ACC112 (cell line): ENCODE results near the gene CDKN2D.
"Not testable (repeated sequence)": the region's sequence is repeated elsewhere in the genome, so short reads cannot be mapped to it uniquely, and the experiment has no call there.

ENCODE experiments used
- H2AFZ ChIP-seq: fragments of 200-600 bp; sonication (generic); one replicate; pipeline ENCODE4 v1.6.0; 2017; ENCODE audit warnings: antibody characterized with exemption, low read length; ENCODE audit not compliant: unreplicated experiment
- H3K27ac ChIP-seq: fragments of 200-600 bp; sonication (generic); 2 replicates; pipeline ENCODE4 v1.5.1; 2014; ENCODE audit warnings: low read depth, mild to moderate bottlenecking, antibody characterized with exemption, low read length, moderate library complexity
- H3K27me3 ChIP-seq: fragments of 200-600 bp; sonication (generic); 2 replicates; pipeline ENCODE4 v1.6.1; 2014; ENCODE audit warnings: mild to moderate bottlenecking, antibody characterized with exemption, low read length, moderate library complexity, mixed read lengths; ENCODE audit not compliant: insufficient read depth
- H3K36me3 ChIP-seq: fragments of 200-600 bp; sonication (generic); 2 replicates; pipeline ENCODE4 v1.6.1; 2016; ENCODE audit warnings: mild to moderate bottlenecking, antibody characterized with exemption, low read length, moderate library complexity, mixed read lengths; ENCODE audit not compliant: insufficient read depth
- H3K4me1 ChIP-seq: fragments of 200-600 bp; sonication (generic); one replicate; pipeline ENCODE4 v1.6.1; 2016; ENCODE audit warnings: low read length, mixed read lengths; ENCODE audit not compliant: insufficient read depth, unreplicated experiment, control insufficient read depth
- H3K4me3 ChIP-seq: fragments of 200-600 bp; sonication (generic); 2 replicates; pipeline ENCODE4 v1.5.1; 2014; ENCODE audit warnings: mild to moderate bottlenecking, low read depth, low read length
- H3K79me2 ChIP-seq: fragments of 200-600 bp; sonication (generic); one replicate; pipeline ENCODE4 v1.6.0; 2016; ENCODE audit warnings: low read length; ENCODE audit not compliant: control insufficient read depth, unreplicated experiment, insufficient read depth

Gene CDKN2D

GRCh38 chr19:10577951-10578350, 9.2 kb upstream of the CDKN2D start:
- no peak overlapping the region for H3K27ac ChIP-seq

DNA sequence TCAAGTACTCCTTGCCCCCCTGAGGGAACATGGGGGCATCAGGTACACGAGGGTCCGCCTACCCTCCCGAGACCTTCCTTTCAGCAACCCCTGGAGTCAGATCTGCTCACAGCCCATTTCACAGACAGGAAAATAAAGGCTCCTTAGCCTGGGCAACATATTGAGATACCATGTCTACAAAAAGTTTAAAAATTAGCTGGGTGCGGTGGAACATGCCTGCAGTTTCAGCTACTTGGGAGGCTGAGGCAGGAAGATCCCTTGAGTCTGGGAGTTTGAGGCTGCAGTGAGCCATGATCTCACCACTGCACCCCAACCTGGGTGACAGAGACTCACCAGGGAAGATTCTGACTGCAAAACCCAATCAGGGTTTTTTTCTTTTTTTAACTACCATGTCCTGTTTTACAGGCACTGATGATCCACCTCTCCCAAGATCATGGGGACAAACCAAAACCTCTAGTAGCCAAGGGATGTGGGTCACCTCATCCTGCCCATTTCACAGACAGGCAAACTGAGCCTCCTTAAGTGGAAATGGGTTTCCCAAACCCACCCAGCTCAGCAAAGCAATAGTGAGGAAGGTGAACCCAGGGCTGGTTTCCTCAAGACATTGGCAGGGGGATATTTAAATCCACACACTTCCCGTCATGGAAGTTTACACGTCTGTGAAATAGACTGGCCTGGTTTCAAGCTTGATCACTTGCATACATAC, 6.4 kb upstream of the CDKN2D start:
- H3K27ac ChIP-seq, result no peak overlapping the region
- H3K4me1 ChIP-seq, result no peaks in the 10 kb centered on the region
- no peaks in the 10 kb centered on the region for H3K36me3 ChIP-seq
- no peaks in the 10 kb centered on the region for H3K79me2 ChIP-seq
- no peaks in the 10 kb centered on the region for H3K27me3 ChIP-seq
- H3K4me3 ChIP-seq, result no peak overlapping the region
- H2AFZ ChIP-seq, result no peak overlapping the region

More at GRCh38 chr19:10577951-10578350, 9.2 kb upstream of the CDKN2D start:
- Histone ChIP-seq H3K79me2 (no peaks in the 10 kb centered on the region), H3K36me3 (no peaks in the 10 kb centered on the region), H3K27me3 (no peaks in the 10 kb centered on the region), H2AFZ (no peak overlapping the region), H3K4me1 (no peaks in the 10 kb centered on the region), H3K4me3 (no peak overlapping the region)

- H3K27me3 ChIP-seq, result no peaks in the 10 kb centered on the region
- no peak overlapping the region for H3K27ac ChIP-seq
- no peaks in the 10 kb centered on the region for H3K36me3 ChIP-seq
- no peaks in the 10 kb centered on the region for H3K79me2 ChIP-seq
- no peak overlapping the region for H3K4me3 ChIP-seq
- H2AFZ ChIP-seq, result no peak overlapping the region
- no peaks in the 10 kb centered on the region for H3K4me1 ChIP-seq
Measured at GRCh38 chr19:10574462-10574861, 5.7 kb upstream of the CDKN2D start.

DNA sequence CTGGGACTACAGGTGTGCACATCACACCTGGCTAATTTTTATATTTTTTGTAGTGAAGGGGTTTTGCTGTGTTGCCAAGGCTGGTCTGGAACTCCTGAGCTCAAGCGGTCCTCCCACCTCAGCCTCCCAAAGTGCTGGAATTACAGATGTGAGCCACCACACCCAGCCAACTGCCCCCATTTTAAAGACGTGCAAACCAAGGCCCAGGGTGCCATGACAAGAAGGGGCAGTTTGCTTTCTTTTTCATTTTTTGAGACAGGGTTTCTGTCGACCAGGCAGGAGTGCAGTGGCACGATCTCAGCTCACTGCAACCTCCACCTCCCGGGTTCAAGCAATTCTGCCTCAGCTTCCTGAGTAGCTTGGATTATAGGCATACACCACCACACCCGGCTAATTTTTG, 5.0 kb upstream of the CDKN2D start:
- H3K27me3 ChIP-seq, H3K27ac ChIP-seq, H3K4me3 ChIP-seq, H2AFZ ChIP-seq, H3K36me3 ChIP-seq, H3K79me2 ChIP-seq, H3K4me1 ChIP-seq: not testable (repeated sequence)

DNA sequence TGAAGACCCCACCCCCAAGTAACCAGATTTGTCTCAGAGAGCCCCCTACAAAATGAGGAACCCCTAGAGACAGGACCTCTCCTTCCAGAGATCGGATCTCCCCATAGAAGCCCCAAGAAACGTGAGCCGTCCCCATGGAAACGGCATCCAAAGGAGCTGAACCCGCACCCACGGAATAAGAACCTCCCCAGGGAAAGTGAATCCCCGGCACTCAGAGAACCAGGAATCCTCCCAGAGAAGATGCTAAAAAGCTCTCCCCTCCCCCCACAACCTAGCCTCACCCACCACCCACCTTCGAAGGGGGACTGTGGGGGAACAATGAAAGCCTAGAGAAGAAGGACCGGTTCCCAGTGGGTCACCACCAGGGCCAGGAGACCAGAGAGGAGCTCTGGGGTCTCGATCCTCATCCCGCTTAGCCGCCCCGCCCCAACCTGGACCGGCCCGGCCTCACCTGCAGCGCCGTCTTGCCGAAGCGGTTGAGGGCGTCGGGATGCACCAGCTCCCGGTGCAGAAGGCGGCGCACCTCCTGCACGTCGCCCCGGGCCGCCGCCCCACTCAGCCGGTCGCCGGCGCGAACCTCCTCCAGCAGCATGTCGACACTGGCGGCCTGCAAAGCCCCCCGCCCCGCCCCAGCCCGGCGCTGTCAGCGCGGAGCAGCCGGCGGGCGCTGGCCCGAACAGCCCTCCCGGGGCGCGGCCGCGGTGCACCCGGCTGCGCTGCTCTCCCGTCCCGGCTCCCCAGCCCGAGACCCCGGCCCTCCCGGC, 535 bp downstream of the CDKN2D start:
- H3K36me3 ChIP-seq, result no peaks in the 10 kb centered on the region
- peak overlapping the region; percentile 86 for H3K4me3 ChIP-seq
- H3K27ac ChIP-seq, result no peak overlapping the region
- H3K27me3 ChIP-seq, result no peaks in the 10 kb centered on the region
- peaks cover 28% of the 10 kb centered on the region for H3K79me2 ChIP-seq
- peaks cover 21% of the 10 kb centered on the region for H3K4me1 ChIP-seq
- peak overlapping the region; percentile 38 for H2AFZ ChIP-seq

- Histone ChIP-seq H3K27ac (no peak overlapping the region), H3K27me3 (no peaks in the 10 kb centered on the region), H2AFZ (no peak overlapping the region), H3K36me3 (no peaks in the 10 kb centered on the region), H3K79me2 (peaks cover 29% of the 10 kb centered on the region), H3K4me3 (peak overlapping the region; percentile 86), H3K4me1 (peaks cover 21% of the 10 kb centered on the region)
Measured at GRCh38 chr19:10567656-10568055, 1.1 kb downstream of the CDKN2D start.

DNA sequence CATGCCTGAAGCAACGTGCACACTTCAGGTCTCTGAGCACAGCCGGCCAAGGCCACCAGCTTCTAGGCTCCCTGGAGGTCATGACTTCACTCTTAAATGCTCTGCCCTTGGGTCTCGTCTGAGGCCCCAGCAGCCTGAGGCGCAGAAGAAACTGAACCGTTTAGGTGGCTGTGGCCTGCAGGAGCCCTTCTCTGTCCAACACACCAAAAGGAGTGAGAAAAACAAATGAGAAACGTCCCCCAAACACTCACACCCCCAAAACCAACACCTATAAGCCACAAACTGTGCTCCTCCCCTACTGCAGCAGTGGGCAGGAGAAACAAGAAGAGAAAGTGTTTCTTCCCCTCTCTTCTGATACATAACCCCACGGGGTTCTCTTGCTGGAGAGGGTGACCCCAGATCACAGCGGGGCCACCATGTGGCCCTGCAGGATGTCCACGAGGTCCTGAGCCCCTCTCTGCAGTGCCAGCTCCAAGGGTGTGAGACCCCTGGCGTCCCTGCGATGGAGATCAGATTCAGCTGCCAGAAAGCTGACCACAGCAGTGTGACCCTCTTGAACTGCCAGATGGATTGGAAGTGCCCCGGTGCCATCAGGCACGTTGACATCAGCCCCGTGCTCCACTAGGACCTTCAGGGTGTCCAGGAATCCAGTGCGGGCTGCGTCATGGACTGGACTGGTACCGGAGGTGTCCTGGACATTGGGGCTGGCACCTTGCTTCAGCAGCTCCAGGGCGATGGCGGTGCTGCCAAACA, 1.9 kb downstream of the CDKN2D start:
- Histone ChIP-seq H3K4me1 (peaks cover 21% of the 10 kb centered on the region), H3K27ac (peak overlapping the region; percentile 65), H3K79me2 (peaks cover 31% of the 10 kb centered on the region), H3K27me3 (no peaks in the 10 kb centered on the region), H3K4me3 (peak overlapping the region; percentile 86), H2AFZ (peak overlapping the region; percentile 14), H3K36me3 (no peaks in the 10 kb centered on the region)

DNA sequence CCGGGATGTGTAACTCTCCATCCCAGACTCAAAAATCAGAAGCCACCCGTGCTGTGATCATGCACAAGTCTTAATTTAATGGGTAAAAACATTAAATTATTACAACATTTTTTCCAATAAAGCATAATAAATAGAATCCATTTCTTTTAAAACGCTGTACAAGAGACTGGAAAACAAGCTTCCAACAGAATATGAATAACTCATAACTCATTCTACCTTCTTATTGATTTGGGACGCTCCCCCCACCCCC, 2.4 kb downstream of the CDKN2D start:
- no peaks in the 10 kb centered on the region for H3K36me3 ChIP-seq
- H3K79me2 ChIP-seq, result peaks cover 31% of the 10 kb centered on the region
- H3K4me3 ChIP-seq, result peak overlapping the region; percentile 76
- H3K4me1 ChIP-seq, result peaks cover 21% of the 10 kb centered on the region
- peak overlapping the region; percentile 65 for H3K27ac ChIP-seq
- H3K27me3 ChIP-seq, result no peaks in the 10 kb centered on the region
- peak overlapping the region; percentile 14 for H2AFZ ChIP-seq

DNA sequence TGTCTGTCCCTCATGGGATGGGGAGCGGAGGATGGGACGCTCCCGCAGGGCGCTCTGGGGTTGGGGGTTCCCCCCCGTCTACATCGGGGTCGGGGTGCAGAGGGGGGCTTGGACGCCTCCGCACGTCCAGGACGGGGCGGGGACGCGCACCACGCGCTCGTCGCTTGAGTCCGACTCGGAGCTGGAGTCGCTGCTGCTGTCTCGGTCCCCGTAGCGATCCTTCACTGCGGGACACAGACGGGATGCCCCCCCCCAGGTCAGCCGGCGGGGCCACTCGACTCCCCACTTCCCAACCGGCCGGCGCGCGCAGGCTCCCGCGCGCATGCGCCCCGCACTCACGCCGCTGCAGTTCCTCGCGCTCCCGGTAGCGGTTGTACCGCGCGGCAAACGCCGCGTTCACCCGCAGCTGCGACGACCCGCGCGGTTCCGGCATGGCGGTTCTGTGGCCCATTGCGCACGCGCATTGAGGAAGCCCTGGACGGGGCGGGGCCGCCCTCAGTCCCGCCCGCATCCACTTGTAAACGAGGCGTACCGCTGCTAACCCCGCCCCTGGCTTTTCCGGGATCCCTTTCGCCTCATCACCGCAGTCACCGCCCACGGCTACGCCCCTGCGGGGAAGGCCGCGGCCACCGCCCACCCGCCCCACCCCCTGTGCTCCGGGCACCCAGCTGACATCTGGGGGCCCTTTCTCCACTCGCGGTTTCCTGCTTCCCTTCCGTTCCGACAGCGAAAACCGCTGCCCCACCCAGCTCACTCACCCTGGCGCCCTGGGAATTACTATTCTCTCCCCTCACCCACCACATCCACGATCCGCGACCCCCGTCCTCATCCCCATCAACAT, 3.0 kb downstream of the CDKN2D start, which contains the start of gene KRI1:
KRI1 (minus strand) TSS at position 444 of the 841 bp plus-strand sequence; CDS start at position 433, 11 bp downstream.
- Histone ChIP-seq H3K4me1 (peaks cover 21% of the 10 kb centered on the region), H3K27me3 (no peaks in the 10 kb centered on the region), H3K4me3 (peak within 1 kb of the TSS; percentile 97), H3K79me2 (peaks cover 31% of the 10 kb centered on the region), H3K27ac (peak within 1 kb of the TSS; percentile 65), H3K36me3 (no peaks in the 10 kb centered on the region), H2AFZ (peak within 1 kb of the TSS; percentile 80)

- peaks cover 31% of the 10 kb centered on the region for H3K79me2 ChIP-seq
- H3K36me3 ChIP-seq, result no peaks in the 10 kb centered on the region
- peak overlapping the region; percentile 34; the same call in 1 of the 2 replicates for H3K27ac ChIP-seq
- peaks cover 21% of the 10 kb centered on the region for H3K4me1 ChIP-seq
- peak overlapping the region; percentile 97 for H3K4me3 ChIP-seq
- no peaks in the 10 kb centered on the region for H3K27me3 ChIP-seq
- H2AFZ ChIP-seq, result peak overlapping the region; percentile 80
Measured at GRCh38 chr19:10565028-10565566, 3.7 kb downstream of the CDKN2D start.
